ENCODE results near the gene KRTAP9-9.

- TF ChIP-seq POLR2AphosphoS5 (IDR thresholded peaks at IDR 0.05) (no peak), CTCF (IDR thresholded peaks at IDR 0.05) (no peak), POLR2A (IDR thresholded peaks at IDR 0.05) (no peak)
Observed at GRCh38 chr17:41254861-41255260, 323 bp upstream of the KRTAP9-9 start.
